SK-N-MC (cell line): ENCODE measurements around the gene ZAR1L.
A peak's percentile ranks its signal among the peaks of the same experiment; 100 is the strongest.

Source experiments
- DNase-seq: peaks from one replicate; pipeline ENCODE4 v3.0.0-alpha.2; 2011; ENCODE audit warnings: low read depth, low spot score
- H3K27ac ChIP-seq: fragments of 200-600 bp; sonication (generic); 2 replicates; pipeline ENCODE4 v1.5.1; 2016; ENCODE audit warnings: mixed run types
- H3K36me3 ChIP-seq: fragments of 200-600 bp; sonication (generic); 2 replicates; pipeline ENCODE4 v1.6.1; 2017; ENCODE audit warnings: antibody characterized with exemption, low read length, mixed read lengths; ENCODE audit not compliant: insufficient read depth
- H3K4me3 ChIP-seq: fragments of 200-600 bp; sonication (generic); 2 replicates; pipeline ENCODE4 v1.5.1; 2016
- H3K9ac ChIP-seq: fragments of 200-600 bp; sonication (generic); 2 replicates; pipeline ENCODE4 v1.8.0; 2017; ENCODE audit warnings: mixed run types, mixed read lengths; ENCODE audit not compliant: insufficient read length
- H3K9me3 ChIP-seq: fragments of 200-600 bp; sonication (generic); 2 replicates; pipeline ENCODE4 v1.6.1; 2017; ENCODE audit warnings: low read depth, mild to moderate bottlenecking, antibody characterized with exemption, low read length, moderate library complexity, mixed read lengths
- EZH2 ChIP-seq: fragments of 200-600 bp; sonication (generic); IDR thresholded peaks from one replicate; pipeline ENCODE4 v1.6.1; 2017; ENCODE audit warnings: antibody characterized with exemption
- FOXP2 ChIP-seq: optimal IDR thresholded peaks from 2 replicates; pipeline ENCODE3; 2011; ENCODE audit warnings: mild to moderate bottlenecking, moderate library complexity; ENCODE audit not compliant: insufficient read depth; ENCODE audit errors: extremely low read length, control extremely low read depth
- POLR2AphosphoS5 ChIP-seq: IDR thresholded peaks from 2 replicates; pipeline ENCODE4 v1.6.1; 2012; ENCODE audit warnings: mild to moderate bottlenecking, low read depth, low read length, borderline replicate concordance

Gene ZAR1L

GRCh38 chr13:32309312-32310133 lies 5.6 kb downstream of the ZAR1L start:
- H3K9me3 ChIP-seq: no peaks in the 10 kb centered on the region

GRCh38 chr13:32305646-32306045 lies 9.5 kb downstream of the ZAR1L start:
- no peak for DNase-seq
- Histone ChIP-seq H3K9me3 (no peaks in the 10 kb centered on the region), H3K36me3 (no peaks in the 10 kb centered on the region), H3K27ac (no peak overlapping the region), H3K4me3 (no peak overlapping the region), H3K9ac (no peak overlapping the region)
- TF ChIP-seq FOXP2 (no peak), POLR2AphosphoS5 (no peak), EZH2 (no peak)

More at GRCh38 chr13:32309312-32310133, 5.6 kb downstream of the ZAR1L start:
- TF ChIP-seq POLR2AphosphoS5 (no peak), FOXP2 (no peak), EZH2 (no peak)
- no peak for DNase-seq
- Histone ChIP-seq H3K9ac (no peak overlapping the region), H3K4me3 (no peak overlapping the region), H3K36me3 (no peaks in the 10 kb centered on the region), H3K27ac (no peak overlapping the region)

DNA sequence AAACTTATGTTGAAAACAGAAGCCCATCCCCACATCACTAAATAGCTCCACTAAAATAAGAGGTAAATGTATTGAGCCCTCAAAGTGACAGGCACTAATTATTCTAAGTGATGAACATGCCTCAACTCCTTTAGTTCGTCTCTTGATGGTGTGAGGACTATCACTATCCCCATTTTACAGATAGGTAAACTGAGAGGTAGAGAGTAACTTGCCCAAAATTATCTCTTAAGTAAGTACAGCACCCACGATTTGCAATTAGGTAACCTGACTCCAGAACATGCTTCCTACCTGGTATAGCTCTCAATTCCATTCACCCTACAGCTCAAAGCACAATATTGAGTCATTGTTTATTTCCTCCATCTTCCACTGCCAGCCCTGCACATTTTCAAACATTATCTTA lies 12.7 kb downstream of the ZAR1L start:
- no peaks in the 10 kb centered on the region for H3K9me3 ChIP-seq
- H3K36me3 ChIP-seq: no peaks in the 10 kb centered on the region
- H3K27ac ChIP-seq: no peak overlapping the region
- DNase-seq: no peak
- H3K4me3 ChIP-seq: no peak overlapping the region
- H3K9ac ChIP-seq: no peak overlapping the region
- TF ChIP-seq POLR2AphosphoS5 (no peak), EZH2 (no peak), FOXP2 (no peak)

DNA sequence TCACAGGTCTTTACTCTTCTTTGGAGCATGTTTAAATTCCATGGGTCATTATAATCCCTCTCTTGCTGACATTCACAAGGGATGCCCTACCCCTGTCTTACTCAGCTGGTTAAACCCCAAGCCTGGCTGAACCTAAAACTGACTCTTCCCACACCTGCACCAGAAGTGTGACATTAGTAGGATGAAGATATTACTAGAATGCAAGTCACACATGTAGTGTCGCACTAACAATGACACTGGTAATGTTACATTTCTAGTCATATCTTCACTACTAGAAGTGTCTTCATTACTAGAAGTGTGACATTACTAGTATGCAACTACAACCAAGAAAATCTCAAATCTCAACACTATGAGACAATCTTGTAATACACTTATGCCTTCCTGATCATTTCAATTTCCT lies 14.2 kb downstream of the ZAR1L start:
- no peak for TF ChIP-seq EZH2
- H3K9ac ChIP-seq: no peak overlapping the region

GRCh38 chr13:32300406-32300805 lies 14.8 kb downstream of the ZAR1L start:
- DNase-seq: no peak
- Histone ChIP-seq H3K9me3 (no peaks in the 10 kb centered on the region), H3K9ac (no peak overlapping the region), H3K4me3 (no peak overlapping the region), H3K36me3 (no peaks in the 10 kb centered on the region), H3K27ac (no peak overlapping the region)
- TF ChIP-seq EZH2 (no peak), FOXP2 (no peak), POLR2AphosphoS5 (no peak)

More for the DNA sequence above, 14.2 kb downstream of the ZAR1L start:
- Histone ChIP-seq H3K4me3 (no peak overlapping the region), H3K36me3 (no peaks in the 10 kb centered on the region), H3K27ac (no peak overlapping the region), H3K9me3 (no peaks in the 10 kb centered on the region)
- DNase-seq: no peak

- Histone ChIP-seq H3K4me3 (no peak overlapping the region), H3K36me3 (no peaks in the 10 kb centered on the region), H3K9me3 (no peaks in the 10 kb centered on the region), H3K27ac (no peak overlapping the region), H3K9ac (no peak overlapping the region)
- no peak for TF ChIP-seq POLR2AphosphoS5
- TF ChIP-seq EZH2: no peak
- no peak for TF ChIP-seq FOXP2
- no peak for DNase-seq
Observed at GRCh38 chr13:32299893-32300292, 15.3 kb downstream of the ZAR1L start.

GRCh38 chr13:32298695-32299094 lies 16.5 kb downstream of the ZAR1L start:
- Histone ChIP-seq H3K9me3 (no peaks in the 10 kb centered on the region), H3K4me3 (no peak overlapping the region), H3K9ac (no peak overlapping the region), H3K27ac (no peak overlapping the region), H3K36me3 (no peaks in the 10 kb centered on the region)
- TF ChIP-seq FOXP2 (no peak), EZH2 (no peak), POLR2AphosphoS5 (no peak)
- DNase-seq: no peak

DNA sequence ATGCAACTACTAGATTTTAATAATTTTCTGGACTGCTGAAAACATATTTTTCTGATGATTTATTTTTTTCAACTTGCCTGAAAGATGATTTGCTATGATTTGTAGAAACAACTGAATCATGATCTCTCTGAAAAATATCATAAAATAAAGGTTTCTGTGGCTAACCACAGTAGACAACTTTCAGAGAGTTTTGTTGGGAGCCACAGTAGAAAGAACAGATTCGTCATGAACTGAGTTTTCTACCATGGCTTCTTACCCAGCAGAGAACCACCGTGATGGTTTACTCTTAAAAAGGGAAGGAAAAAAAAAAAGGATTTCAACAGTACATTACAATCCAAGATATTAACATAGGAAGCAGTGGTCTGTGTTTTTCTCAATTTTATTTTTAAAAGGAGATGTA lies 18.0 kb downstream of the ZAR1L start:
- no peaks in the 10 kb centered on the region for H3K9me3 ChIP-seq
- no peak overlapping the region for H3K9ac ChIP-seq
- no peaks in the 10 kb centered on the region for H3K36me3 ChIP-seq
- no peak overlapping the region for H3K4me3 ChIP-seq
- DNase-seq: no peak
- TF ChIP-seq FOXP2 (no peak), POLR2AphosphoS5 (no peak), EZH2 (no peak)
- H3K27ac ChIP-seq: no peak overlapping the region

- H3K4me3 ChIP-seq: peak overlapping the region; percentile 49
- H3K9me3 ChIP-seq: no peaks in the 10 kb centered on the region
- peak overlapping the region; percentile 79 for H3K27ac ChIP-seq
- TF ChIP-seq POLR2AphosphoS5: no peak
- TF ChIP-seq EZH2: no peak
- no peak for TF ChIP-seq FOXP2
- H3K36me3 ChIP-seq: no peaks in the 10 kb centered on the region
- H3K9ac ChIP-seq: peak overlapping the region; percentile 42
- no peak for DNase-seq
Observed at GRCh38 chr13:32285633-32285965, 29.6 kb downstream of the ZAR1L start.
